Neural cell (in vitro differentiated cells): ENCODE data around the gene EIF1B.

Source experiments
- CTCF ChIP-seq: fragments of 450-650 bp; IDR thresholded peaks from 2 replicates; pipeline ENCODE4 v1.5.1; 2014; ENCODE audit warnings: antibody characterized with exemption, mild to moderate bottlenecking, moderate library complexity; ENCODE audit not compliant: poor library complexity, severe bottlenecking
- EZH2 ChIP-seq: fragments of 200-600, 300-800 bp; shearing (Covaris generic), sonication (generic); IDR thresholded peaks from 2 replicates; pipeline ENCODE4 v1.6.1; 2014; ENCODE audit warnings: antibody characterized with exemption, low read length, borderline replicate concordance, mild to moderate bottlenecking; ENCODE audit not compliant: insufficient read depth, poor library complexity, severe bottlenecking
- POLR2AphosphoS5 ChIP-seq: IDR thresholded peaks from 2 replicates; pipeline ENCODE4 v1.6.1; 2012
- SMC3 ChIP-seq: fragments of 450-650 bp; conservative IDR thresholded peaks from 2 replicates; pipeline ENCODE4 v1.6.1; 2014; ENCODE audit warnings: antibody characterized with exemption, mild to moderate bottlenecking, moderate library complexity; ENCODE audit not compliant: poor library complexity

DNA sequence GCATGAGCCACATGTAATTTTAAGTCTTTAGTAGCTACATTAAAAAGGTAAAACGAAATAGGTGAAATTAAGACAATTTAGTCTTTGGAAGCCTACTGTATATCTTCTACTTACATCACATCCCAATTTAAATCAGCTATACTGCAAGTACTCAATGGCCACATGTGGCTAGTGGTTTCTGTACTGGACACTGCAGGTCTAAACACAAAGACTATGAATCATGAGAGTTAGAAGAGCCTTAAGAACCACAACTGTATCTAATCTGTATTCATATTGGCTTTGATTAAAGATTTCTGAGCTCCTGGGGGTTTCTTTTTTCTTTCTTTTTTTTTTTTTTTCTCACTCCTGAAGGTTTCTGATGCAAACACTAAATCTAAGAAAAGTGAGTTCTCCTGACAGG lies 2.3 kb upstream of the EIF1B start:
- no peak for TF ChIP-seq SMC3
- no peak for TF ChIP-seq CTCF
- no peak for TF ChIP-seq POLR2AphosphoS5
- TF ChIP-seq EZH2, result no peak
